ENCODE results near the gene PRPSAP2. TPM values are rescaled to one million over a fixed set of nuclear protein-coding genes. Genes with fewer than 3 reads are reported as not detected.
"Not testable (repeated sequence)": the region's sequence is repeated elsewhere in the genome, so short reads cannot be mapped to it uniquely, and the experiment has no call there.

The PRPSAP2 gene
- total RNA-seq = 24.0 TPM

GRCh38 chr17:18857864-18858566, at the start of gene PRPSAP2:
TSS of gene PRPSAP2 (plus strand) at chr17:18858131. CDS start at chr17:18865834, 7,703 bp downstream.
- peak; percentile 81 to 97 (median 95) for DNase-seq (ENCODE audit: low read depth in 2 of 3, low spot score in 2 of 3)

DNA sequence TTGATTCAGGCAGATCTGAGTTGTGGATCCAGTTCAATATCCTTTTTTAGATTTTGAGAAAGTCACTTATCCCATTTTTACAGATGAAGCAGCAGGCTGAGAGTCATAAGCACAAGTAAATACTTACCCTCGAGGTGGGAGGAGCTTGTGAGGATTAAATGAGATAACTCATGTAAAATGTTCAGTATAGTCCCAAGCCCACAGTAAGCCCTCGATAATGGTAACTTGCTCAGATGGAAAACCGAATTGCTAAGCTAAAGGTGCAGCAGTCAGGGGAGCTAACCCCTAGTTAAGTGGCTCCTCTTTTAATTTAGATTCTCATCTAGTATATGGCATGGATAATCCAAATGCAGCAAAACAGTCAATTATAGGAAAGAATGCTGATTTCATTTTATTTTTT, 42.0 kb upstream of the PRPSAP2 start:
- not testable (repeated sequence) for DNase-seq (ENCODE audit: low read depth in 2 of 3, low spot score in 2 of 3)

GRCh38 chr17:18816489-18817371, 41.2 kb upstream of the PRPSAP2 start:
- DNase-seq (ENCODE audit: low read depth in 2 of 3, low spot score in 2 of 3) = peak in 2 of 3 donors; percentile 51 to 83

DNA sequence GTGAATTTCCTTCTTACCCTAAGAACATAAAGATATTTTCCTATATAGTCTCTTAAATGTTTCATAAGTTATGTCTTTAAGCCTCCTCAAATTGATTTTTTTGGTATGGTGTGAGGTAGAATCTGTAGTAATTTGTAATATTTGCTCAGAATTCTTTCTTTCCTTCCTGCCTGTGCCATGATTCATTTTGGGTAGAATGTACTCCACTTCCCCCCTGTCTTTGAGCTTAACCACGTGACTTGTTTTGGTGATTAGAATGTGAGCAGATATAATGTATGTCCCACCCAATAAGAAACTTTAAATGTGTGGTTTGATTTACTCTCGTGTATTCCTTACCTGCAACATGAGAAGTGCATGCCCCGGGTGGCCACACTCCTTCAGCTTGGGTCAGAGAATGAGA, 36.5 kb upstream of the PRPSAP2 start:
- peak in 1 of 3 donors; percentile 3 for DNase-seq (ENCODE audit: low read depth in 2 of 3, low spot score in 2 of 3)

- not testable (repeated sequence) for DNase-seq (ENCODE audit: low read depth in 2 of 3, low spot score in 2 of 3)
Observed at GRCh38 chr17:18827613-18828012, 30.3 kb upstream of the PRPSAP2 start.

GRCh38 chr17:18848501-18848900, 9.4 kb upstream of the PRPSAP2 start:
- DNase-seq (ENCODE audit: low read depth in 2 of 3, low spot score in 2 of 3) = no peak

- DNase-seq (ENCODE audit: low read depth in 2 of 3, low spot score in 2 of 3) = no peak
Observed at GRCh38 chr17:18850679-18851078, 7.3 kb upstream of the PRPSAP2 start.

- no peak for DNase-seq (ENCODE audit: low read depth in 2 of 3, low spot score in 2 of 3)
Observed at GRCh38 chr17:18851201-18851600, 6.7 kb upstream of the PRPSAP2 start.

GRCh38 chr17:18854956-18855355, 3.0 kb upstream of the PRPSAP2 start:
- no peak for DNase-seq (ENCODE audit: low read depth in 2 of 3, low spot score in 2 of 3)

DNA sequence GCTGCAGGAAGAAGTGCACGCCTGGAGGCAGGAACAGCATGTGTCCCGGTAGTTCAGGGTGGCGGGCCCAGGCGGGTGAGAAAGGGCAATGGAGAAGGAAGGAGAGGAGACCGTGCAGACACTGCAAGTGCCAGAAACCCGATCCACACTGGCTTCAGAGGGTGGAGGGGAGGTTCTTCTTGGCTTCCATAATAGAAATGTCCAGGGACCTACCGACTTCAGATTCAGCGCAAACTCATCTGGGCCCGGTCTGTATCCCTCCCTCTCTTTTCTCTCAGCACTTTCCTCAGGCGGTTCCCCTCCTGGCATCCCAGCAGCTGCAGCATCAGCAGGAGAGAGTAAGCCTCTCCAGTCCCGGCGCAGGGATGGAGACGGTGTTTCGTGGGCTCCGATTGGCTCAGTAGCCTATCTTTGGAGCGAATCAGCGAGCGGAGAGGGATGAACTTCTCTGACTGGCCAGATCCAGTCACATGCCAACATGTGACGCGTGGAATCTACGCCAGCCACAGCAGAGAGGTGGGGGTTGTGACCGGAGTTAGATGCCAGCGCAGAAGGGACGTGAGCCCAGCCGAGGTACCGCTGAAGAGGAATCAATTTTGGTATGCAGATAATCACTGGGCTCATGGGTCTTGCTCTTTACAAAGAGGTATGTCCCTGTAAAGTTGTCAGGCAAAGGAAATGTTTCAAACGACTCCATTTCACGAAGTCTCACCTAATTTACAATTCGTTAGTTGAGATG, 1.9 kb upstream of the PRPSAP2 start:
- peak; percentile 67 to 92 (median 89) for DNase-seq (ENCODE audit: low read depth in 2 of 3, low spot score in 2 of 3)

DNA sequence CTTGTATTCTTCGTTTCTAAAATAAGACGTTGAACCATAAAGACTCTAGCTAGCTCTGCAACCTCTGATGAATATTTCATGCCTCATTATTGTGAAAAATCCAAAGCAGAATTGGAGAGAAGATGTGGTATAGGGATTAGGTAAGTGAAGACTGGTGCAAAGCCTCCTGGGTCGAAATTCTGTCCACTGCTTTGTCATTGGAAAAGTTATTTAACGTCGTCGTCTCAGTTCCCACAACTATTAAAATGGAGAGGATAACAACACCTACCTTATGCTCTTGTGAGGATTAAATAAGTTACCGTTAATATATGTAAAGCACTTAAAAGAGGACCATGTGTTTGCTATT, 1.4 kb upstream of the PRPSAP2 start:
- no peak for DNase-seq (ENCODE audit: low read depth in 2 of 3, low spot score in 2 of 3)

DNA sequence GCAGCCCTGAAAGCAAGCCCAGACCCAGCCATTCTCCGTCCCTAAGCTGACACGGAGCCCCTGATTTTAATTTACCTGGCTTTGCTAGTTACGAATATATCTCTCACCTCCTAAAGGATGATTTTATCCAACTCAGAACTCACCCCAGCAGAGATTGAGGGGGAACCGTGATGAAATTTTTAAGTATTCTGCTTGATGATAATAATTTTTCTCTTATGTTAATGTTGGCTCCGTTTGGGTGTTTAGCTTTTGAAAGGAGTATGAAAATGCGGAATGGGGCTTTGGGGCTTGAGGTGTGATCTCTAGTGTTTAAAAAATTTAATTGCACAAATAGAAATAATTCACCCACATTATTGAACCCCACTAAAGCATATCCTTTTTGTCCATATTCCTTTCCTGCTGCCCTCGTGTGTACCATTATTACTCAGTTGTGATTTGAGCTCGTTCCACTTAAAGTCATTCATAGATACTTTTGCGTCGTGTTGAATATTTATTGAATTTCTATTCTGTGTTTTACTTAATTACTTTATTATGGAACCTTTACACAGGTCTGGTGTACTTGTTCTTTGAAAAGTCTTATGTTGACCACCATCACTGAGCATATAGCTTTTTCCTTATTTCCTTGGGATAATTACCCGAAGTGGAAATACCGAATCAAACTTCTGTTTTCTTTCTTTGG, 775 bp downstream of the PRPSAP2 start:
- DNase-seq (ENCODE audit: low read depth in 2 of 3, low spot score in 2 of 3) = peak in 1 of 3 donors; percentile 9

GRCh38 chr17:18859256-18859655, 1.3 kb downstream of the PRPSAP2 start:
- no peak for DNase-seq (ENCODE audit: low read depth in 2 of 3, low spot score in 2 of 3)

- DNase-seq (ENCODE audit: low read depth in 2 of 3, low spot score in 2 of 3) = no peak
Observed at GRCh38 chr17:18860161-18860972, 2.4 kb downstream of the PRPSAP2 start.

DNA sequence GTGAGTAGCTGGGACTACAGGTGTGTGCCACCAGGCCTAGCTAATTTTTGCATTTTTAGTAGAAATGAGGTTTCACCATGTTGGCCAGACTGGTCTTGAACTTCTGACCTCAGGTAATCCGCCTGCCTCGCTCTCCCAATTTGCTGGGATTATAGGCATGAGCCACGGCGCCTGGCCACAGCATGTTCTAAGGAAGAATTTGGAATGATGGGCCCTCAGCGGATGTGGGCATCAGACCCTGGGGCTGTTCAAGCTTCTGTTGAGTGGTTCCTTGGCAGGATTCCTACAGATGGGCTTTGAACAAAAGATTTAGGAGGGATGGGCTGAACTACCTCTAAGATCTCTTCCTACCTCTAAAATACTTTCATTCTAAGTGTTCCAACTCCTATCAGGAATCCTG, 4.1 kb downstream of the PRPSAP2 start:
- no peak for DNase-seq (ENCODE audit: low read depth in 2 of 3, low spot score in 2 of 3)

DNA sequence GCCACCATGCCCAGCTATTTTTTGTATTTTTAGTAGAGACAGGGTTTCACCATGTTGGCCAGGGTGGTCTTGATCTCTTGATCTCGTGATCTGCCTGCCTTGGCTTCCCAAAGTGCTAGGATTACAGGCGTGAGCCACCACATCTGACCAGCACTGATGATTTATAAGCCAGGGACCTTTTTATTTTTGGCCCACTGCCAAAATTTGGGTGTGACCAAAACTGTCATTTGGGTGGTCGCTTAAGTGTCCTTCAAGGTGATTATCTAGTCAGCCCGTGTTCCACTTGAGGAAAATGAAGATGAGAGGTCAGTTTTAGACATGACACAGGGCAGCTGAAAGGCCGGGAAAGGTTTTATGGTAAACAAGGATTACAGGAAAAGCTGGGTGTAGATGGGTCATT, 7.1 kb downstream of the PRPSAP2 start:
- DNase-seq (ENCODE audit: low read depth in 2 of 3, low spot score in 2 of 3) = not testable (repeated sequence)

- DNase-seq (ENCODE audit: low read depth in 2 of 3, low spot score in 2 of 3) = no peak
Observed at GRCh38 chr17:18866866-18867813, 9.2 kb downstream of the PRPSAP2 start.

GRCh38 chr17:18877104-18877645, 19.2 kb downstream of the PRPSAP2 start:
- DNase-seq (ENCODE audit: low read depth in 2 of 3, low spot score in 2 of 3) = no peak

All from hematopoietic multipotent progenitor cell (in vitro differentiated cells).